ENCODE results near the gene ARMC3. TPM values are rescaled to one million over a fixed set of nuclear protein-coding genes. Genes with fewer than 3 reads are reported as not detected.
"Not testable (repeated sequence)": the region's sequence is repeated elsewhere in the genome, so short reads cannot be mapped to it uniquely, and the experiment has no call there.

Gene ARMC3
- total RNA-seq, 1 donor from 2014 or later, result not detected

GRCh38 chr10:23051855-23052331 lies 124.0 kb downstream of the ARMC3 start:
- DNase-seq, result no peak

GRCh38 chr10:23053036-23053435 lies 125.2 kb downstream of the ARMC3 start:
- DNase-seq, result no peak

GRCh38 chr10:23055424-23056185 lies 127.8 kb downstream of the ARMC3 start:
- DNase-seq, result no peak

GRCh38 chr10:23056186-23056579 lies 128.3 kb downstream of the ARMC3 start:
- DNase-seq, result no peak

- no peak for DNase-seq
These were observed 130.5 kb downstream of the ARMC3 start for GRCh38 chr10:23058366-23058765.

GRCh38 chr10:23060918-23061317 lies 133.1 kb downstream of the ARMC3 start:
- DNase-seq, result no peak

- peak; percentile 12 for DNase-seq
These were observed 135.5 kb downstream of the ARMC3 start for GRCh38 chr10:23063045-23063972.

- no peak for DNase-seq
These were observed 136.3 kb downstream of the ARMC3 start for GRCh38 chr10:23063973-23064812.

GRCh38 chr10:23064813-23065114 lies 136.9 kb downstream of the ARMC3 start:
- DNase-seq, result not testable (repeated sequence)

- DNase-seq, result peak; percentile 42
These were observed 137.5 kb downstream of the ARMC3 start for GRCh38 chr10:23065181-23065948.

- DNase-seq, result no peak
These were observed 139.5 kb downstream of the ARMC3 start for GRCh38 chr10:23067337-23067736.

- peak; percentile 7 for DNase-seq
These were observed 140.3 kb downstream of the ARMC3 start for GRCh38 chr10:23067939-23068775.

- no peak for DNase-seq
These were observed 141.4 kb downstream of the ARMC3 start for GRCh38 chr10:23069019-23069815.

- DNase-seq, result not testable (repeated sequence)
These were observed 142.4 kb downstream of the ARMC3 start for GRCh38 chr10:23070092-23070912.

GRCh38 chr10:23070913-23071218 lies 143.0 kb downstream of the ARMC3 start:
- no peak for DNase-seq

GRCh38 chr10:23072593-23072992 lies 144.7 kb downstream of the ARMC3 start:
- DNase-seq, result peak; percentile 1

- DNase-seq, result no peak
These were observed 145.7 kb downstream of the ARMC3 start for GRCh38 chr10:23073527-23073926.

GRCh38 chr10:23075672-23076071 lies 147.8 kb downstream of the ARMC3 start:
- no peak for DNase-seq

GRCh38 chr10:23078114-23078513 lies 150.3 kb downstream of the ARMC3 start:
- no peak for DNase-seq

Data from skin of body (tissue), 2 donors.